HG03039 (cell line): ENCODE results near the gene BMP7.
"Not testable (repeated sequence)": the region's sequence is repeated elsewhere in the genome, so short reads cannot be mapped to it uniquely, and the experiment has no call there.

Experiments
- ATAC-seq: cut with Tn5 transposase; IDR thresholded peaks from one replicate; pipeline ENCODE4 v1.9.1; 2021; ENCODE audit warnings: mild to moderate bottlenecking, moderate library complexity; ENCODE audit not compliant: unreplicated experiment

Gene BMP7

DNA sequence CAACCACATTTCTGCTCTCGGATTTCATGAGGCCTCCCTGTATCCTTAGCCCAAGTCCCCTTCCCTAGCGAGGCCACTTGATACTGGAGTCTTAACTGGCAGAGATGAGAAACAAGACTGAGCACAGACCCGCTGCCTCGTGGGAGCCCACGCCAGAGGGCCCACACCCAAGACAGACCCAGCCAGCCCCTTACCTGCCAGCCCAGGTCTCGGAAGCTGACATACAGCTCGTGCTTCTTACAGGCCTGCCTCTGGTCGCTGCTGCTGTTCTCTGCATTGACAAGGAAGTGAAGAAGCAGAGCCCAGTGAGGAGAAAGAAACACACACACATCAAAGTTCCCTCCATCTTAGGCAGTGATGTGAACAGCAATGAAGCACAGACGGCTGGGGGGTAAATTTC, 91.7 kb downstream of the BMP7 start:
- ATAC-seq, result no peak

DNA sequence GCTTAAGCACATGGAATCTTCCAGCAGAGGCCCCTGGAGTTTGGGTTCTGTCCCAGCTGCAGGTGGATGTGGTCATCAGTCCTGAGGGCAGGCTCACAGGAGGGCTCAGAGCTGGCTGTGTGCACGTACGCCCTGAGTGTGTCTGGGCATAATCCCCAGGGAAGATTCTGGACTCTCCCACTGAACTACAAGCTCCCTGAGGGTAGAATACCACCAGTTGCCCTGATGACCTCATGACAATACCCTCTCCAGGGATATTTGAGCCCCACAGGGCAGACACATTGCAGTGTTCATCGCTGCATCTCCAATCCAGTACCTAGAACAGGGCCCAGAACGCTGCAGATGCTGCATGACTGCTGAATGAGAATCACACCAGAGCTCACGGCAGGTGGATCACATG, 92.5 kb downstream of the BMP7 start:
- ATAC-seq, result no peak

GRCh38 chr20:57173041-57173440, 93.4 kb downstream of the BMP7 start:
- no peak for ATAC-seq

DNA sequence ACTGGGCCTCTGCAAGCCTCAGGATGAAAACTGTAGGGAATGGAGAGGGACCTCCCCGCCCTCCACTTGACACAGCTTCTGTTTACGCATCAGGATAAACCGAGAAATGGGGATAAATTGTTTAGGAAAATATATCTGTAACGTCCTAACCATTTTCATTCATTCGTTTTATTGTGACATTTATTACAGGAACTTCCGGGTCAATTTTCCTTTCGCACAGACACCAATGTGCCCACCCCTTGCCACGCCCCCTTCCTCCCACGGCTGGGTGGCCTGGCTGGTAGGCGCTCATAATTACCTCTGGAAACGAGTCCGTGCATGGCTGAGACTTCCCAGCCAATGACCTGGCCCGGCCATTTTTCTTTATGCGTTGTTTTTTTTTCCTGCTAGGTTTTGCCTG, 96.1 kb downstream of the BMP7 start:
- no peak for ATAC-seq

DNA sequence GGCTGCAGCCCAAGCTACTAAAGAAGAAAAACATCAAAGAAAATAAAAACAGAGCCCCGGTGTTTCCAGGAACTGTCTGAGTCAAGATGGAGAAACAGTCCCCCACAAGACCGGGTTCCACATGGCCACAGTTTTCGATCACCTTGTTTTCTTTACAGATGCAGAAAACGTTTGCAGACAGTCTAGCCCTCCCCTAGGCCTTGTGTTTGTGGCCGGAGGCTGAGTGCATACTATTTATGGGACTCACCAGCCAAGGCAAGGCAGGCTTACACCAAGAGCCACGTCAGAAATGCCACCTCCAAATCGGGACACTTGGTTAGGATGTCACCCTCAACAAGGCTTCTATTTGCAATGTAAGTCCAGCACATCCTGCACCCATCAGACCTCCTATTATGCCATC, 97.3 kb downstream of the BMP7 start:
- no peak for ATAC-seq

- ATAC-seq, result no peak
These were observed 98.3 kb downstream of the BMP7 start for GRCh38 chr20:57167971-57168701.

GRCh38 chr20:57167292-57167655, 99.2 kb downstream of the BMP7 start:
- ATAC-seq, result no peak

DNA sequence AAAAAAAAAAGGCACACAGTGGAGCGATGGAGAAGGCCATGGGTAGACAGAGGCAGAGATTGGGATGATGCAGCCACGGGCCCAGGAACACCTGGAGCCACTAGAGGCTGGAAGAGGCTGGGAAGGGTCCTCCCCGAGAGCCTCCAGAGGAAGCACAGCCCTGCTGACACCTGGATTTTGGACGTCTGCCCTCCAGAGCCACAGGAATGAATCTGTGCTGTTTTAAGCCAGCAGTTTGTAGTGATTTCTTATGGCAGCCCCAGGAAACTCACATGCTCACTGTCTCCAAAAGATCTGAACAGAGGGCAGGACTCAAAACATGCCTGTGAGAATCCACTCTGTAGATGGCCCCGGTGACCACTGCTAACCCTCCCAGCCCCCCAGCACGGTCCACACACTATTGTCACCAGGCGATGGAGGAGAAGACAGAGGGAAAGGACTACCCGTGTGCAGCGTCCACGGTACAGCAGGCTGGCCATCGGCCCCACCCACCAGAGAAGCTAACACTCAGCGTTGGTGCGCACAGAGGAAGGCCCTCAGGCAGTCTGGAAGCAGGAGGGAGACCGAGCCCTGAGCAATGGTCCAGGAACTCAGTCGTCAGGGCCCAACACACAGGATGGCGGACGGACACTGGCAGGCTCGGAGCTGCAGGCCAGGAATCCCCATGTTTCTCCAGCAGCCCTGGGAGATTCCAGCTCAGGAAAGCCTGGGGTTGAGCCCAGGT, 99.7 kb downstream of the BMP7 start:
- no peak for ATAC-seq

DNA sequence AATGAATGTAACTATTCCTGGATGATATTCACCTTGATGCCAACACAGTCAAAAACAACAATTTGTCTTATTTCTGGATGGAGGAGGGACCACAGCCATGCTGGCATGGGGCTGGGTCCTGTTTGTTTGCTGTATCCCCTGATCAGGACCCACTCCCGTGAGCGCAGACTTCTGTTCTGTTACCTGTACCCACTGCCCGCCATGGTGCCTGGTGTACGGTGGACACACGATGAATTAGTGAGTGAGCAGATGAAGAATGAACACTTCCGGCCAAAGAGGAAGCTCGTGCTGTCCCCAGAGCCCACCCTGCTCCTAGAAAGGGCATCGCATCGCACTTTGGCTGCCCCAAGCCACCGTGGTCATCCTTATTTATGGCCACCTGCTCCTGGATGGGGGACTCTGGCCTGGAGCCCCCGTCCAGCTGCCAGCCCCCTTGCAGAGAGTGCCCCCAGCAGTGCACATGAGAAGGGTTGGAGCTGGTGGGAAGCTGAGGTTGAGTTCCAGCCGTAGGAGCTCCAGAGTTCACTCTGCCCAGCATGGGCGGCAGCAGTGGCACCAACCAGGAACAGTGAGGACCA, 100.9 kb downstream of the BMP7 start:
- no peak for ATAC-seq

- ATAC-seq, result no peak
These were observed 101.6 kb downstream of the BMP7 start for GRCh38 chr20:57164872-57165271.

DNA sequence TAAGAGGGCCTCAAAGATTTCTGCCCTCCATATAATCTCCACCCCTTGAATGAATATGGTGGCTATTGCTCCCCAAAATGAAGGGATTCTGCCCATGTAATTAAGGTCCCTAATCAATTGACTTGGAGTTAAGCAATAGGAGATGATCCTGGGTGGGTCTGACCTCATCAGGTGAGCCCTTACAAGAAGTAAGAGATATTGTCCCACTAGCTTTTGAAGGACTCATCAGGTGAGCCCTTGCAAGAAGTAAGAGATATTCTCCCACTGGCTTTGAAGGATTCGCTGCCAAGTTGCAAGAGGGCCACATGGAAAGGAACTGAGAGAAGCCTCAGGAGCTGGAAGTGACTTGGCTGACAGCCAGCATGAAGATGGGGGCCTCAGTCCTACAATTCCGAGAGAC, 103.4 kb downstream of the BMP7 start:
- ATAC-seq, result no peak

- ATAC-seq, result no peak
These were observed 104.1 kb downstream of the BMP7 start for GRCh38 chr20:57162362-57162652.

- no peak for ATAC-seq
These were observed 104.7 kb downstream of the BMP7 start for GRCh38 chr20:57161478-57162361.

DNA sequence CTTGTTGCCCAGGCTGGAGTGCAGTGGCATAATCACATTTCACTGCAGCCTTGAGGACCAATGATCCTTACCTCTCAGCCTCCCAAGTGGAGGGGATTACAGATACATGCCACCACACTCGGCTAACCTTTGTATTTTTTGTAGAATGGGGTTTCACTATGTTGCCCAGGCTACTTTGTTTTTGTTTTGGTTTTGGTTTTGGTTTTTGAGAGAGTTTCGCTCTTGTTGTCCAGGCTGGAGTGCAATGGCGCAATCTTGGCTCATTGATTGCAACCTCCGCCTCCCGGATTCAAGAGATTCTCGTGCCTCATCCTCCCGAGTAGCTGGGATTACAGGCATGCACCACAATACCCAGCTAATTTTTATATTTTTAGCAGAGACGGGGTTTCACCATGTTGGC, 105.5 kb downstream of the BMP7 start:
- ATAC-seq, result no peak

DNA sequence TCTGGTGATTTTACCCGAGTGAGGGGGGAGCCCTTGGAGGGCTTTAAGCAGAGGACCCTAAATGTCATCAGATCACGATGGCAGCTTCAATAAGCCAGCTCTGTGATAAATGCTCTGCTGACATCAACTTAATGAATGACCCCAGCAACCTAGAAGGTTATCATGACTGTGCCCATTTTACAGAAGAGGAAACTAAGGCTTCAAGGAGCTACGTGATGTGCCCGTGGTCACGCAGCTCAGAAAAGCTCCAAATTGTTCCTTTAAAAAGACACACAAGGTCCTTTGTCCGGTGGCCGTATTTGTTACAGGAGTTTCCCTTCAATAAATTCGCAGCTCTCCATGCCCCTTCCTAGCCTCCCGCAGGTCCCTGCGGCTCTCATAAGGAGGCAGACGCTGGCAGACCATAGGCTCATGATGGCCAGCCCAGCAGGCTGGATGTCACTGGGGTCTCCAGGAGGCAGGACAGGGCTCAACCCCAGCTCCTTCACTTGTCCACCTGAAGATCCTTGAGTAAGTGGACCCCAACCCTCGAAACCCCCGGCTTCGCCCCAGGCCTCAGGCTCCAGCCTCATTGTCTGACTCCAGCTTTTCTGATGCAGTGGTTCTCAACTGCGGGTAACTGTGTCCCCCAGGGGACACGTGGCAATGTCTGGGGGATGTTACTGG, 106.4 kb downstream of the BMP7 start:
- no peak for ATAC-seq

DNA sequence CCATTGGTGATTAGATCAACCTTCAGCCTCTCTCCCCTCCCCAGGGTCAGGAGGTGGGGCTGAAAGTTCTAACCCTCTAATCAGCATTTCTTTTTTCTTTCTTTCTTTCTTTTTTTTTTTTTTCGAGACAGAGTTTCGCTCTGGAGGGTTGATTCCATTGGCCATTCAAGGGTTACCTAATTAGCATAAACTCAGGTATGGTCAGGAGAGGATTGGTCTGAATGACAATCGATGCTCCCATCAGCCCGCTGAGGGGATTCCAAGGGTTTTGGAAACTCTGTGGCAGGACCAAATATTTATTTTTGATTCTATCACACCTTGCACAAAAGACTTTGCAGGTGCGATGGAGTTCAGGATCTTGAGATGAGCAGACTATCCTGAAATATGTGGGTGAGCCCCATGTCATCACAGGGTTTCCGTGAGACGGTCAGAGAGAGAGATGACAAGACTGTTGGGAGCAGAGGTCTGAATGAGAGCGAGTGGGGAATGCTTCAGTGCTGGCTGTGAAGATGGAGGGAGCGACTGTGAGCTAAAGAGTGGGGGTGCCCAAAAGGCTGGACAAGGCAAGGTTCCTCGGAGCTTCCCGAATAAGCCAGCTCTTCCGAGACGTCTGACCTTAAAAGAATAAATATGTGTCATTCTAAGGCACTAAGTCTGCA, 107.1 kb downstream of the BMP7 start:
- no peak for ATAC-seq

- no peak for ATAC-seq
These were observed 108.0 kb downstream of the BMP7 start for GRCh38 chr20:57158474-57158873.

DNA sequence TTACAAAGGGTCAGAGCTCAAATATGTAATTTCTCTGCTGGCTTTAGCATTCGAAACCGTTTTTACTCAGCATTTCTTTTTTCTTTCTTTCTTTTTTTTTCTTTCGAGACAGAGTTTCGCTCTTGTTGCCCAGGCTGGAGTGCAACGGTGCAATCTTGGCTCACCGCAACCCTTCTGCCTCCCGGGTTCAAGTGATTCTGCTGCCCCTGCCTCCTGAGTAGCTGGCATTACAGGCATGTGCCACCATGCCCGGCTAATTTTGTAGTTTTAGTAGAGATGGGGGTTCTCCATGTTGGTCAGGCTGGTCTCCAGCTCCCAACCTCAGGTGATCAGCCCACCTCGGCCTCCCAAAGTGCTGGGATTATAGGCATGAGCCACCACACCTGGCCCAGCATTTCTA, 108.7 kb downstream of the BMP7 start:
- ATAC-seq, result not testable (repeated sequence)

DNA sequence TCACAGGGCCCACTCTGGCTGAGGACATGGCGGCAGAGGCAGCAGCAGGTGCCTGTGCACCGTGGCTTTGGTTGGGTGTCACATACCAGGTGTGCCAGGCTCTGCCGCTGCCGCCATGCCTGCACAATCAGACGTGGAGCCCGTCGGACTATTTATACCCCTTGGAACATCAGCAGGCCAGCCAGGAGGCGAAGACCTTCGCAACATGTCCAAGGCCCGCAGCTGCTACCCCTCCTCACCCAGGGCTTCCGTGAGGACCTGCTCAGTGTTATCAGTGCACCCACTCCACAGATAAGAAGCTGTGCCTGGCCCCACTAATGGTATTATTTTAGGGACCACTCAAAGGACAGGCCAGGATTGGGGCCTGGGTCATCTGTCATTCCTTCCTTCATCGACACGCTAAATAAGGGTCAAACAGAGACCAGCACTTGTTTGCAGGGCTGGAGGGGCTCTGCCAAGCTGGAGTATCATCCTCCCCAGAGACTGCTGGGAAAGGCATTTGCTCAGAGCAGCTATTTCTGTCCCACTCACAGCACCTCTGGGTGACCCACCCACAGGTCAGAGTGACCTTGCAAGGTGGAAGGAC, 109.2 kb downstream of the BMP7 start:
- ATAC-seq, result no peak
